ENCODE results near the gene NEXMIF.

DNA sequence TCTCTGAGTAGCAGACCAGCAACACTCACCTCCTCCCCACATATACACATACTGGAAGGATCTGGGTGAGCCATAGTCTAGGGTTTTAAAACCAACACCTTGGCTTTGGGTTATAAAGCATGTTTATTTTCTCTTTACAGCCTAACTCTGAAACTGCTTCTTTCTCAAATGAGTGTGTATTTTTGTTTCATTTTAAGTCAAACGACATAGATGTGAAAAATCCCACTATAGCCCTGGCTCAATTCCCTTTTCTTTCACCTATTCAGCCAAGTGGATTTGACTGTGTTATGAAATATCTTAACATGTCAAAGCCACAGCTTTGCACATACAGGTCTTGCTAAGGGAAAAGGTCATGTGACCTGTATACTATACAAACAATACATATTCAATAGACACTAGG lies 13.8 kb downstream of the NEXMIF start:
- no peak for TF ChIP-seq CTCF (IDR thresholded peaks at IDR 0.05)
- no peak for TF ChIP-seq POLR2A (IDR thresholded peaks at IDR 0.05)
